SH-SY5Y (cell line): ENCODE data around the gene BLID.

Experiments used
- GATA2 ChIP-seq: IDR thresholded peaks from 2 replicates; pipeline ENCODE4 v1.6.1; 2011; ENCODE audit warnings: mild to moderate bottlenecking, low read depth, low read length
- GATA3 ChIP-seq: IDR thresholded peaks from 2 replicates; pipeline ENCODE4 v1.6.1; 2011; ENCODE audit warnings: low read depth, mild to moderate bottlenecking, low read length, moderate library complexity

DNA sequence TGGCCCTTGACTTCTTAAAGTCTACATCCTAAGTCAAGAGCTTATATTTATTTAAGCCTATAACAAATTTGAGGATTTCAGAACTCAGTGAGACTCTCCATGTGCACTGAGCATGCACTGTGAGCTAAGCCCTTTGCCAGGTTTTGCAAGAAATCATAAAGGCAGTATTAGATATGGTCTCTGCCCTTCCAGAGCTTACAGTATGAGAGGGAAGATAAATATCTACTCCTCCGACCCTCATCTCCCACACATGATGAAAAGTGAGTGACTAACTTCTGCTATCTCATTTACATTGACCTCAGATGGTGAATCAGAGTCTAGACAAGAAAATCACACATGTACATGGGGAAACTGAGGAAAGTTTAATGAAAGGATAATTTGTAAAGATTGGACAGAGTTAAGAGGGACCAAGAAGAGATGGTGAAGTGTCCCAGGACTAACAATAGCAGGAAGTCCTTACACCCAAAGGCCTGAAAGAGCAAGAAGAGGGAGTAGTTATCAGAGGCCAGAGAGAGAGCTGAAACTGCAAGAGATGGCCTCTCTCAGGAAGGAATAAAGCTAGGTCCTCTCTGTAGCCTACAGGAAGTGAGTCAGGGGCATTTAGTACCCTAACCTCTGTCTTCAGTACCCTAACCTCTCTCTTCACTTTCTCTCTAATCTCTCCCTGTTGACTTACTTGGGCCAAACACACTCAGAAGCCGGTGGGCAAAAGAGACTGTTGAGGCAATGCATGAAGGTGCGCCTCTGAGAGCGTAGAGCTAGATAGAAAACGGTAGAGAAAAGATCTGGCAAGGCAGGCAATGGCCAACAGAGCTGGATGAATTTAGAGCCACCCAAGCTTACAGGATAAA, 23.0 kb upstream of the BLID start:
- TF ChIP-seq GATA2 (no peak), GATA3 (no peak)
